Mesenchymal stem cell (in vitro differentiated cells and primary cell): ENCODE data around the gene BSCL2.

Source experiments
- DNase-seq: peaks from one replicate; pipeline ENCODE4 v3.0.0-alpha.2; 2013
- H2AFZ ChIP-seq: one replicate; pipeline ENCODE4 v1.6.1; 2013; ENCODE audit warnings: low read depth, mild to moderate bottlenecking, control low read depth, inconsistent platforms, low read length, moderate library complexity
- H2AK5ac ChIP-seq: 2 replicates; pipeline ENCODE4 v1.6.1; 2013; ENCODE audit warnings: low read length, moderate library complexity, mild to moderate bottlenecking, inconsistent platforms; ENCODE audit not compliant: severe bottlenecking
- H2BK120ac ChIP-seq: one replicate; pipeline ENCODE4 v1.6.1; 2013; ENCODE audit warnings: low read depth, mild to moderate bottlenecking, inconsistent platforms, low read length, moderate library complexity
- H2BK12ac ChIP-seq, 2 experiments: one replicate each; pipeline ENCODE4 v1.6.1; 2013; ENCODE audit warnings: inconsistent platforms in 2 of 2, low read length in 2 of 2, mild to moderate bottlenecking in 2 of 2, moderate library complexity in 2 of 2, control low read depth in 1 of 2
- H2BK15ac ChIP-seq: one replicate; pipeline ENCODE4 v1.6.1; 2013; ENCODE audit warnings: mild to moderate bottlenecking, low read depth, inconsistent platforms; ENCODE audit not compliant: poor library complexity, severe bottlenecking
- H2BK5ac ChIP-seq: 2 replicates; pipeline ENCODE4 v1.6.1; 2013; ENCODE audit warnings: low read depth, mild to moderate bottlenecking, low read length, control low read depth, inconsistent platforms; ENCODE audit not compliant: poor library complexity, severe bottlenecking
- H3K14ac ChIP-seq, 2 experiments: one replicate each; pipeline ENCODE4 v1.6.1; 2013; ENCODE audit warnings: inconsistent platforms in 2 of 2, low read length in 2 of 2, control low read depth in 1 of 2, mild to moderate bottlenecking in 1 of 2, moderate library complexity in 1 of 2
- H3K18ac ChIP-seq, 2 experiments: one replicate each; pipeline ENCODE4 v1.6.1; 2013; ENCODE audit warnings: inconsistent platforms in 2 of 2, low read length in 2 of 2, control low read depth in 1 of 2, low read depth in 1 of 2, mild to moderate bottlenecking in 1 of 2
- H3K23ac ChIP-seq, 2 experiments: one replicate each; pipeline ENCODE4 v1.6.1; 2013; ENCODE audit warnings: inconsistent platforms in 2 of 2, low read length in 2 of 2, mild to moderate bottlenecking in 2 of 2, moderate library complexity in 2 of 2, control low read depth in 1 of 2
- H3K27ac ChIP-seq: 2 replicates; pipeline ENCODE4 v1.5.1; 2013; ENCODE audit warnings: mild to moderate bottlenecking, moderate library complexity, low read length, control low read depth, inconsistent platforms; ENCODE audit not compliant: poor library complexity, severe bottlenecking
- H3K27me3 ChIP-seq, 2 experiments: 2 replicates each; pipeline versions ENCODE4 v1.6.1 to v1.7.0; 2013; ENCODE audit warnings: low read length in 2 of 2, mild to moderate bottlenecking in 2 of 2, moderate library complexity in 2 of 2, control low read depth in 1 of 2, inconsistent platforms in 1 of 2; ENCODE audit not compliant: control insufficient read depth in 1 of 2, insufficient read depth in 1 of 2
- H3K36me3 ChIP-seq, 2 experiments: 2 replicates each; pipeline versions ENCODE4 v1.6.1 to v1.7.0; 2013; ENCODE audit warnings: low read length in 2 of 2, control low read depth in 1 of 2, inconsistent platforms in 1 of 2, low read depth in 1 of 2, mild to moderate bottlenecking in 1 of 2; ENCODE audit not compliant: insufficient read depth in 2 of 2, control insufficient read depth in 1 of 2
- H3K4ac ChIP-seq, 2 experiments: one replicate each; pipeline ENCODE4 v1.6.1; 2013; ENCODE audit warnings: inconsistent platforms in 2 of 2, low read length in 2 of 2, mild to moderate bottlenecking in 2 of 2, moderate library complexity in 2 of 2, control low read depth in 1 of 2, low read depth in 1 of 2
- H3K4me1 ChIP-seq: 2 replicates; pipeline ENCODE4 v1.6.1; 2013; ENCODE audit warnings: low read depth, low read length, control low read depth; ENCODE audit not compliant: control insufficient read depth, insufficient read depth
- H3K4me2 ChIP-seq: 2 replicates; pipeline ENCODE4 v1.6.1; 2013; ENCODE audit warnings: low read length, mild to moderate bottlenecking, inconsistent platforms; ENCODE audit not compliant: poor library complexity, severe bottlenecking
- H3K4me3 ChIP-seq, 2 experiments: 2 replicates each; pipeline versions ENCODE4 v1.5.1 to v1.7.0; 2013; ENCODE audit warnings: low read length in 2 of 2, mild to moderate bottlenecking in 2 of 2, control low read depth in 1 of 2, low read depth in 1 of 2; ENCODE audit not compliant: insufficient read depth in 1 of 2
- H3K79me1 ChIP-seq: replicated peaks from 2 replicates; pipeline ENCODE4 v1.6.1; 2013; ENCODE audit warnings: mild to moderate bottlenecking, control low read depth, low read length, inconsistent platforms; ENCODE audit not compliant: poor library complexity, severe bottlenecking
- H3K9ac ChIP-seq: 2 replicates; pipeline ENCODE4 v1.7.0; 2013; ENCODE audit warnings: mild to moderate bottlenecking, low read length, moderate library complexity
- H3K9me3 ChIP-seq: 2 replicates; pipeline ENCODE4 v1.7.0; 2013; ENCODE audit warnings: mild to moderate bottlenecking, low read length; ENCODE audit not compliant: control insufficient read depth
- H4K8ac ChIP-seq: one replicate; pipeline ENCODE4 v1.6.1; 2013; ENCODE audit warnings: inconsistent platforms, mild to moderate bottlenecking, low read length, moderate library complexity
- H4K91ac ChIP-seq: one replicate; pipeline ENCODE4 v1.6.1; 2013; ENCODE audit warnings: mild to moderate bottlenecking, low read length, inconsistent platforms
- WGBS: methylation state at CpG from one replicate; pipeline ENCODE4 v1.1.7; 2013; ENCODE audit warnings: mixed read lengths; 5-methylcytosine and 5-hydroxymethylcytosine counted together

The BSCL2 gene

GRCh38 chr11:62682518-62682917 lies 24.7 kb downstream of the BSCL2 start:
- peak overlapping the region; percentile 81 for H2AK5ac ChIP-seq
- peaks cover 6 to 15% of the 10 kb centered on the region in 2 experiments for H3K36me3 ChIP-seq
- no peaks in the 10 kb centered on the region for H3K27me3 ChIP-seq
- no peak overlapping the region for H3K27ac ChIP-seq
- H4K8ac ChIP-seq: no peak overlapping the region
- H4K91ac ChIP-seq: no peak overlapping the region
- H3K4ac ChIP-seq: no peak overlapping the region
- H2BK15ac ChIP-seq: no peak overlapping the region
- no peak overlapping the region for H3K23ac ChIP-seq
- no peak overlapping the region for H2BK12ac ChIP-seq
- H3K4me3 ChIP-seq: no peak overlapping the region
- H3K4me2 ChIP-seq: no peak overlapping the region
- H3K9ac ChIP-seq: no peak overlapping the region
- no peak overlapping the region for H3K18ac ChIP-seq
- DNase-seq: no peak
- no peaks in the 10 kb centered on the region for H3K9me3 ChIP-seq
- no peak overlapping the region for H2BK120ac ChIP-seq
- peaks cover 3% of the 10 kb centered on the region for H3K79me1 ChIP-seq
- 97% methylated on average over 7 of the region's 7 CpGs for WGBS
- no peak overlapping the region for H2AFZ ChIP-seq
- H3K14ac ChIP-seq: no peak overlapping the region
- H2BK5ac ChIP-seq: no peak overlapping the region
- H3K4me1 ChIP-seq: peaks cover 5% of the 10 kb centered on the region

GRCh38 chr11:62680825-62681240 lies 26.4 kb downstream of the BSCL2 start:
- Histone ChIP-seq H3K9me3 (no peaks in the 10 kb centered on the region), H2AK5ac (no peak overlapping the region), H3K4me2 (no peak overlapping the region), H2BK120ac (no peak overlapping the region), H3K4me1 (peaks cover 9% of the 10 kb centered on the region), H3K14ac (no peak overlapping the region), H2BK12ac (no peak overlapping the region), H3K36me3 (peaks cover 13 to 22% of the 10 kb centered on the region in 2 experiments), H3K23ac (no peak overlapping the region), H3K27me3 (no peaks in the 10 kb centered on the region), H3K18ac (no peak overlapping the region), H2AFZ (no peak overlapping the region), H3K4me3 (peak overlapping the region in 1 of 2 experiments; percentile 28), H2BK5ac (no peak overlapping the region), H3K79me1 (peaks cover 9% of the 10 kb centered on the region), H2BK15ac (no peak overlapping the region), H4K8ac (peak overlapping the region; percentile 71), H3K9ac (peak overlapping the region; percentile 44), H3K4ac (peak overlapping the region in 1 of 2 experiments; percentile 73), H3K27ac (peak overlapping the region; percentile 39), H4K91ac (peak overlapping the region; percentile 49)
- 65% methylated on average over 3 of the region's 4 CpGs for WGBS
- peak; percentile 90 for DNase-seq

- H4K8ac ChIP-seq: peak within 1 kb of the TSS; percentile 91
- peak within 1 kb of the TSS; percentile 61 to 79 for H3K18ac ChIP-seq
- H3K79me1 ChIP-seq: peaks cover 9% of the 10 kb centered on the region
- 8% methylated on average over 49 of the region's 55 CpGs for WGBS
- H2BK120ac ChIP-seq: no peak within 1 kb of the TSS
- H3K23ac ChIP-seq: no peak within 1 kb of the TSS
- no peaks in the 10 kb centered on the region for H3K27me3 ChIP-seq
- peak; percentile 92 for DNase-seq
- H3K9me3 ChIP-seq: no peaks in the 10 kb centered on the region
- peak within 1 kb of the TSS in 1 of 2 experiments; percentile 83 for H3K14ac ChIP-seq
- H3K4ac ChIP-seq: peak within 1 kb of the TSS; percentile 76 to 90
- H3K36me3 ChIP-seq: peaks cover 13 to 33% of the 10 kb centered on the region in 2 experiments
- peak within 1 kb of the TSS; percentile 79 for H4K91ac ChIP-seq
- H3K4me1 ChIP-seq: peaks cover 9% of the 10 kb centered on the region
- peak within 1 kb of the TSS; percentile 98 for H3K9ac ChIP-seq
- peak within 1 kb of the TSS; percentile 72 for H3K4me2 ChIP-seq
- peak within 1 kb of the TSS in 1 of 2 experiments; percentile 43 for H2BK12ac ChIP-seq
- H2BK15ac ChIP-seq: peak within 1 kb of the TSS; percentile 55
- H2BK5ac ChIP-seq: no peak within 1 kb of the TSS
- peak within 1 kb of the TSS; percentile 50 for H3K27ac ChIP-seq
- H2AFZ ChIP-seq: peak within 1 kb of the TSS; percentile 80
- peak within 1 kb of the TSS; percentile 98 for H3K4me3 ChIP-seq
- H2AK5ac ChIP-seq: no peak within 1 kb of the TSS
Observed at GRCh38 chr11:62678770-62679696, 28.2 kb downstream of the BSCL2 start, which contains the start of gene UBXN1. Gene UBXN1, minus strand, starts transcription at chr11:62679073. Its CDS starts 150 bp downstream, at chr11:62678923.

GRCh38 chr11:62678433-62678769 lies 28.8 kb downstream of the BSCL2 start:
- Histone ChIP-seq H3K4ac (peak overlapping the region; percentile 76 to 90), H2BK12ac (peak overlapping the region in 1 of 2 experiments; percentile 43), H4K8ac (peak overlapping the region; percentile 91), H3K9ac (peak overlapping the region; percentile 98), H2BK120ac (no peak overlapping the region), H3K9me3 (no peaks in the 10 kb centered on the region), H3K36me3 (peaks cover 16 to 37% of the 10 kb centered on the region in 2 experiments), H3K79me1 (peaks cover 9% of the 10 kb centered on the region), H2AK5ac (no peak overlapping the region), H3K18ac (peak overlapping the region; percentile 61 to 72), H2BK15ac (peak overlapping the region; percentile 44), H3K27me3 (no peaks in the 10 kb centered on the region), H3K27ac (no peak overlapping the region), H2BK5ac (no peak overlapping the region), H3K4me1 (peaks cover 9% of the 10 kb centered on the region), H3K14ac (peak overlapping the region in 1 of 2 experiments; percentile 83), H3K23ac (no peak overlapping the region), H3K4me2 (peak overlapping the region; percentile 69), H4K91ac (peak overlapping the region; percentile 79), H2AFZ (peak overlapping the region; percentile 80), H3K4me3 (peak overlapping the region; percentile 98)
- WGBS: 4% methylated on average over 10 of the region's 16 CpGs
- no peak for DNase-seq
